Measurements from ENCODE around the gene PSAP. TPM values are rescaled to one million over a fixed set of nuclear protein-coding genes. Genes with fewer than 3 reads are reported as not detected.

PSAP gene
- total RNA-seq, 1 donor from 2014 or later = 510 TPM

- Mint-ChIP-seq H3K27ac (no peak overlapping the region), H3K9me3 (ENCODE audit: low read depth) (no peaks in the 10 kb centered on the region), H3K36me3 (ENCODE audit: insufficient read depth) (no peaks in the 10 kb centered on the region), H3K4me1 (ENCODE audit: low read depth) (peaks cover 4% of the 10 kb centered on the region), H3K27me3 (peaks cover 21% of the 10 kb centered on the region), H3K4me3 (ENCODE audit: low read depth) (no peak overlapping the region)
- TF ChIP-seq, protein P1, sequence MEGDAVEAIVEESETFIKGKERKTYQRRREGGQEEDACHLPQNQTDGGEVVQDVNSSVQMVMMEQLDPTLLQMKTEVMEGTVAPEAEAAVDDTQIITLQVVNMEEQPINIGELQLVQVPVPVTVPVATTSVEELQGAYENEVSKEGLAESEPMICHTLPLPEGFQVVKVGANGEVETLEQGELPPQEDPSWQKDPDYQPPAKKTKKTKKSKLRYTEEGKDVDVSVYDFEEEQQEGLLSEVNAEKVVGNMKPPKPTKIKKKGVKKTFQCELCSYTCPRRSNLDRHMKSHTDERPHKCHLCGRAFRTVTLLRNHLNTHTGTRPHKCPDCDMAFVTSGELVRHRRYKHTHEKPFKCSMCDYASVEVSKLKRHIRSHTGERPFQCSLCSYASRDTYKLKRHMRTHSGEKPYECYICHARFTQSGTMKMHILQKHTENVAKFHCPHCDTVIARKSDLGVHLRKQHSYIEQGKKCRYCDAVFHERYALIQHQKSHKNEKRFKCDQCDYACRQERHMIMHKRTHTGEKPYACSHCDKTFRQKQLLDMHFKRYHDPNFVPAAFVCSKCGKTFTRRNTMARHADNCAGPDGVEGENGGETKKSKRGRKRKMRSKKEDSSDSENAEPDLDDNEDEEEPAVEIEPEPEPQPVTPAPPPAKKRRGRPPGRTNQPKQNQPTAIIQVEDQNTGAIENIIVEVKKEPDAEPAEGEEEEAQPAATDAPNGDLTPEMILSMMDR (IDR thresholded peaks at IDR 0.05; ENCODE audit: unreplicated experiment) = no peak
- no peak for DNase-seq (ENCODE audit: low spot score, unreplicated experiment)
Observed at GRCh38 chr10:71807557-71808510, 43.2 kb downstream of the PSAP start.

DNA sequence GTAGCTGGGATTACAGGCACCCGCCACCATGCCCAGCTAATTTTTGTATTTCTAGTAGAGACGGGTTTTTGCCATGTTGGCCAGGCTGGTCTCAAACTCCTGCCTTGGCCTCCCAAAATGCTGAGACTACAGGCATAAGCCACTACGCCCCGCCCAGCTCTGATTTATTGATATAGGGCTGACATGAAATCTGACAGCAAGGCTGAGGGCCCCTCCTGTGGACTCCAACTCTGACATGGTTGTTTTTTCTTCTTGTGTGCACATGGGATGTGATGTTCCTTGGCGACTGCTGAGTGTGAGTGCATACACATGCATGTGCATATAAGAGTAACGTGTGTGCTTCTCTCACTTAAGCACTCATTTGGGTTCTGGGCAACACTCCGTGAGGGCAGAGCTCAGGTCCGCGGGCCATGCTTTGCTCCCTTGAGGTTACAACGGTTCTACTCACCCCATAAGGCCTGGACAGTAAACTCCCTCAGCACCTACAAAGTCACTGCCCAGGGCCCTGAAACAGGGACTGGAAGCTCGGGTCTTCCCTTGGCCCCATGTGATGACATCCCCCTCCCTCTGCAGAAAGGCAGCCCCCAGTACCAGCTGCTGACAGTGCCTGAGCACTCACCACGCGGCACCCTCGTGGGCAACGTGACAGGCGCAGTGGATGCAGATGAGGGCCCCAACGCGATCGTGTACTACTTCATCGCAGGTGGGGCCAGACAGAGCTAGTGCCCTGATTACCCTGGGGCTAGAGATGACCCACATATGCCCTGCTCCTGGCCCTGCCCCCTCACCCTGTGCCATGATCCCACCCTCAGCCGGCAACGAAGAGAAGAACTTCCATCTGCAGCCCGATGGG lies 44.1 kb downstream of the PSAP start:
- no peaks in the 10 kb centered on the region for H3K36me3 Mint-ChIP-seq (ENCODE audit: insufficient read depth)
- no peak overlapping the region for H3K4me3 Mint-ChIP-seq (ENCODE audit: low read depth)
- TF ChIP-seq, protein P1 (IDR thresholded peaks at IDR 0.05; ENCODE audit: unreplicated experiment) = no peak
- no peaks in the 10 kb centered on the region for H3K9me3 Mint-ChIP-seq (ENCODE audit: low read depth)
- no peak overlapping the region for H3K27ac Mint-ChIP-seq
- H3K4me1 Mint-ChIP-seq (ENCODE audit: low read depth) = peaks cover 4% of the 10 kb centered on the region
- H3K27me3 Mint-ChIP-seq = peaks cover 21% of the 10 kb centered on the region
- DNase-seq (ENCODE audit: low spot score, unreplicated experiment) = no peak

DNA sequence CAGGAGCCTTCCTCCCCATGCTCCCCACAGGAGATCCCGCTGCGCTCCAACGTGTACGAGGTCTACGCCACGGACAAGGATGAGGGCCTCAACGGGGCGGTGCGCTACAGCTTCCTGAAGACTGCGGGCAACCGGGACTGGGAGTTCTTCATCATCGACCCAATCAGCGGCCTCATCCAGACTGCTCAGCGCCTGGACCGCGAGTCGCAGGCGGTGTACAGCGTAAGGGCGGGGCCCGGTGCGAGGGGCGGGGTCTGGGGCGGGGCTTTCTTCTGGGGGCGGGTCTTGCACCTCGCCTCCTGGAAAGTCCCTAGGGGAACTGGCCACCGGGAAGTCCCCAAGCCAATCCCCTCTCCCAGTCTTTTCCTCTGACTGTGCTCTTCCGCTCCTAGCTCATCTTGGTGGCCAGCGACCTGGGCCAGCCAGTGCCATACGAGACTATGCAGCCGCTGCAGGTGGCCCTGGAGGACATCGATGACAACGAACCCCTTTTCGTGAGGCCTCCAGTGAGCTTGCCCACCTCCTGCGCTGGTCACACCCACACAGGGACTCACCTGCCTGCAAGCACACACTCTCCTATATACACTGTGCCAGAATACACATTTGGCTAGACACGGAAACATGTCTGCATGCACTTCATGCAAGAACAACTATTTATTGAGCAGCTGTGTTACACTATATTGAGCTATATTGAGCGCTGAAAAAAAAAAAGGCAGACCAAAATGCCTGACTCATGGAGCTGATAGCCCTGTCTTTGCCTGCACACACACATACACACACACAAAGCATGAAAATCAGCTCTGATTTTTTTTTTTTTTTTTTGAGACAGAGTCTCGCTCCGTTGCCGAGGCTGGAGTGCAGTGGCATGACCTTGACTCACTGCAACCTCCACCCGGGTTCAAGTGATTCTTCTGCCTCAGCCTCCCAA lies 45.0 kb downstream of the PSAP start:
- Mint-ChIP-seq H3K36me3 (ENCODE audit: insufficient read depth) (no peaks in the 10 kb centered on the region), H3K27ac (peak overlapping the region; percentile 83), H3K27me3 (peaks cover 25% of the 10 kb centered on the region), H3K4me1 (ENCODE audit: low read depth) (peaks cover 4% of the 10 kb centered on the region), H3K4me3 (ENCODE audit: low read depth) (no peak overlapping the region), H3K9me3 (ENCODE audit: low read depth) (no peaks in the 10 kb centered on the region)
- TF ChIP-seq, protein P1 (IDR thresholded peaks at IDR 0.05; ENCODE audit: unreplicated experiment) = no peak
- no peak for DNase-seq (ENCODE audit: low spot score, unreplicated experiment)

DNA sequence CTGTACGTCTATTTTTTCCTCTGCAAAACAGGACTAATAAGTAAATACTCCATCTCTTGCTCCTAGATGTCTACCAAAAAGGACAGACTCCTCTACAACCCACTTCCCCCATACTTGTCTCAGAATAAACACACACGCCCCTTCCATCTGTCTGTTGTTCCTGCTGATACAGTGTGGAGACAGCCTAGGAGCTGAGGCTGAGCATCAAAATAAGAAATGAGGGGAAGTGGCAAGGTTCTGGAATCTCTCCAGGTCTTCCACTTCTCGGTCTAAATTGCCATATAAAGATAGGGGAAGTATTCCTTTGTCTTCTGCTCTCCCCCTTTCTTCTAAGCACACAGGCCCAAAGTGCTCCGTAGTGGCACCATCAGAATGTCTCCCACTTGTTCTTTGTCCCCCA lies 47.0 kb downstream of the PSAP start:
- H3K27ac Mint-ChIP-seq = no peak overlapping the region
- DNase-seq (ENCODE audit: low spot score, unreplicated experiment) = no peak
- no peak overlapping the region for H3K4me3 Mint-ChIP-seq (ENCODE audit: low read depth)
- peaks cover 25% of the 10 kb centered on the region for H3K27me3 Mint-ChIP-seq
- no peaks in the 10 kb centered on the region for H3K36me3 Mint-ChIP-seq (ENCODE audit: insufficient read depth)
- no peaks in the 10 kb centered on the region for H3K9me3 Mint-ChIP-seq (ENCODE audit: low read depth)
- H3K4me1 Mint-ChIP-seq (ENCODE audit: low read depth) = peaks cover 4% of the 10 kb centered on the region
- TF ChIP-seq, protein P1 (IDR thresholded peaks at IDR 0.05; ENCODE audit: unreplicated experiment) = no peak
